OCI-LY3 (cell line): Measurements from ENCODE around the gene PLA2G6.

ENCODE experiments used
- EZH2phosphoT487 ChIP-seq: fragments of 200-600 bp; shearing (Covaris generic); IDR thresholded peaks from 2 replicates; pipeline ENCODE4 v1.6.1; 2018; ENCODE audit warnings: antibody characterized with exemption, mixed run types, low read depth
- TF ChIP-seq, protein P1 (sequence below): fragments of 200-600, 300-600 bp; sonication (generic); IDR thresholded peaks from 2 replicates; pipeline ENCODE4 v1.5.1; 2014; ENCODE audit warnings: antibody characterized with exemption, low read length, low read depth

DNA sequence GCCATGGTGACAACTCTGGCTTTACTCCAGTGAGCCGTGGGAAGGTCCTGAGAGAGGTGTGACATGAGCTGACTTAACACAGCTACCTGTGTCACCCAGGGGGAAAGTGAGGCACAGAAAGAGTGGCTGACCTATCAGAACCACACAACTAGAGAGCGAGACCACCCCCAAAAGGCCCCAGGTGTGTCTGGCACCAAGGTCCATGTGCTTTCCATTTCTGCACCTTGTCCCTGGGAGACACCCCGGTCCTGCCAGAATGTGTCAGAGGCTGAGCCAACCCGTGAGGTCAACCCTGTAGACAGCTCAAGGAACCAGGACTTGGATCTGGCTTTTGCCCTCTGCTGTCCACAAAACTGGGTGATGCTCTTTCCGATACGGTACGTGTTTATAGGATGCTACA, 29.9 kb upstream of the PLA2G6 start:
- TF ChIP-seq, protein P1, sequence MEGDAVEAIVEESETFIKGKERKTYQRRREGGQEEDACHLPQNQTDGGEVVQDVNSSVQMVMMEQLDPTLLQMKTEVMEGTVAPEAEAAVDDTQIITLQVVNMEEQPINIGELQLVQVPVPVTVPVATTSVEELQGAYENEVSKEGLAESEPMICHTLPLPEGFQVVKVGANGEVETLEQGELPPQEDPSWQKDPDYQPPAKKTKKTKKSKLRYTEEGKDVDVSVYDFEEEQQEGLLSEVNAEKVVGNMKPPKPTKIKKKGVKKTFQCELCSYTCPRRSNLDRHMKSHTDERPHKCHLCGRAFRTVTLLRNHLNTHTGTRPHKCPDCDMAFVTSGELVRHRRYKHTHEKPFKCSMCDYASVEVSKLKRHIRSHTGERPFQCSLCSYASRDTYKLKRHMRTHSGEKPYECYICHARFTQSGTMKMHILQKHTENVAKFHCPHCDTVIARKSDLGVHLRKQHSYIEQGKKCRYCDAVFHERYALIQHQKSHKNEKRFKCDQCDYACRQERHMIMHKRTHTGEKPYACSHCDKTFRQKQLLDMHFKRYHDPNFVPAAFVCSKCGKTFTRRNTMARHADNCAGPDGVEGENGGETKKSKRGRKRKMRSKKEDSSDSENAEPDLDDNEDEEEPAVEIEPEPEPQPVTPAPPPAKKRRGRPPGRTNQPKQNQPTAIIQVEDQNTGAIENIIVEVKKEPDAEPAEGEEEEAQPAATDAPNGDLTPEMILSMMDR, result no peak
- no peak for TF ChIP-seq EZH2phosphoT487
